CD4-positive, alpha-beta T cell treated with Interleukin-1 beta for 1 hour (primary cell): Measurements from ENCODE around the gene PDZRN3.

Experiments used
- DNase-seq, 2 donors: peaks; one replicate each; pipeline ENCODE4 v3.0.0-alpha.2; 2020 to 2022

Gene PDZRN3

DNA sequence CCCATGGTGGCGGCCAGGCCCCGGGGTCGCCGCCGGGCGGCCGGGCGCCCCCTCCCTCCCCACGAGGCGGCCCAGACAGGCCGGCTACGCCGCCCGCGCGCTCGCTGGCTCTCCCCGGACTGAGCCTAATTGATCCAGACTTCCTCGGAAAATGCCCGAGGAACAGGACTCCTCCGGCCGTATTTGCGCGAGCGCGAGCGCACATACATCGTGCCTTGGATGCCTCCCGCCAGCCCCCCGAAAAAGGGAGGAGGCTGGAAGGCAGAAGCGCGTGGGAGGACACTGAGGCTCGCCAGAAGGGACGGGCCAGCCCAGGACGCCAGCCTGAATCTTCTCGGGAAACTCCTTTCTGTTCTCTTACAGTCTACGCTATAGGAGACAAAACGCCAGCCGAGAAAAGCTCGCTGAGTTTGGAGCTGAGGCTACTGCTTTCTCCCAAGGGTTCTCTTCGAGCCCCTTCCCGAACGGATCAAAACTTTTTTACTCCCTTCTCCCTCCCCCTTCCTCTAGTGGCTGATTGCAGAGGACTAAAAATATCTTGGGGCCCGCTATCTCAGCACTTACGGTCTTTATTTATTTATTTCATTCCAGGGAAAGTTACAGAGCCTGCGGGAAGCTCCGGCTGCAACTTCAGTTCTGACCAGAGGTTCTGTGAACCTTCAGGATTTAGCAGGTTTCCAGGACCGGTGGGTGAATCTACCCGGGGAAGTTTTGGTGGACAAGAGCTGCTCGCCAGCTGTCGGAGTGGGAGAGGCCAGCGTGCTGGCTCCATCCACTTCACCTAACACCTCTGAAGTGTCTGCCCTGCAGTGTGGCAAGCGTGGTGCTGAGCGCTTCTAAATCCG is at the start of gene PDZRN3:
PDZRN3 (minus strand) TSS at position 121 of the 845 bp plus-strand sequence.
- DNase-seq, result no peak

DNA sequence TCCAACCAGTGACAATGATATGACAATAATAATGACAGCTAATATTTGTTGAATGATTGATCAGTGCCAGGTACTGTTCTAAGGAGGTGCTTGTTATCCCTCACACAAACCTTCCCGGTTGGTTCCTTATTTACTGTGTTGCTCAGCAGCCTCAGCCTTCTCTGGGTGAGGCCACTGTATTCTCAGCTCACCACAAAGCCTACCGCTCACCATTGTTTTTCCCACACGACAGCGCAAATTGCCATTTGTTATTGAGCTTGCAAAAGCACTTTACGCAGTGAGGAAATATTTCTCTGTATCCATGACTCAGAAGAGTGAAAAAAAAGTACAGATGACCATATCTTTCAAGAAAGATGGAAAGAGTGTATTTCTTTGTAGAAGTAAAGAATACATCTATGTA is 49.5 kb upstream of the PDZRN3 start:
- DNase-seq, result no peak

DNA sequence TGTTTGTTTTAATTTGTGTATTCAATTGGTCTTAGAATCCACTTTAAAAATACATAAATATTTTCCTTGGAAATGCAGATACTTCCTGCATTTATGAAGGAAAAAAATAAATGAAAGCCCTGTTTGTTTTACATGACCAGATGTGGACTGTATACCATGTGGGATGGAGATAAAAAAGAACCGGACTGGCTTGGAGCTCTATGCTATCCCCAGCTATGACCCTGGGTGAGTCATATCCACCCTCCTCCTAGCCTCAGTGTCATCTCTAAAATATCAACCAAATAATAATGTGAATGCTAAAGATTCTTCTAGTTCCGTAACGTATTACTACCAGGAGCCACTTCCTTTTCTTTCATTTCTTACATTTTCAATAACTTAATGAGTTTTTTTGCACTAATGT is 44.5 kb upstream of the PDZRN3 start:
- DNase-seq, result no peak

DNA sequence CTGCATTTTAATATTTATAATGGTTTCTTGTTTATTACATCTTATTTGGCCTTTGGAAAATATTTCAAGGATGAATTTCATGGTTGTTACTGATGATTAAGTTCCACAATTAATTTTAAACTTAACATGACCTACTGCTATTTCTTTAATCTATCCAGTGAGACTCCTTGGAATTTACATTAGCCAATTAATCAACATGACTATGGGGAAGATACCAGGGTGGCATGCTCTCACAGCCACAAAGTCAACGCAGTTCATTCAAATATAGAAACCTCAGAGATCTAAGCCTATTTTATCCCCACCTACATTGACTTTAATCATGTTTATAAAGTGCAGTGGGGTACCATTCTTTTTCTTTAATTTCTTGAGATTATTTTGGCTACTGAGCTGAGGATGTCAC is 43.6 kb upstream of the PDZRN3 start:
- DNase-seq, result no peak

DNA sequence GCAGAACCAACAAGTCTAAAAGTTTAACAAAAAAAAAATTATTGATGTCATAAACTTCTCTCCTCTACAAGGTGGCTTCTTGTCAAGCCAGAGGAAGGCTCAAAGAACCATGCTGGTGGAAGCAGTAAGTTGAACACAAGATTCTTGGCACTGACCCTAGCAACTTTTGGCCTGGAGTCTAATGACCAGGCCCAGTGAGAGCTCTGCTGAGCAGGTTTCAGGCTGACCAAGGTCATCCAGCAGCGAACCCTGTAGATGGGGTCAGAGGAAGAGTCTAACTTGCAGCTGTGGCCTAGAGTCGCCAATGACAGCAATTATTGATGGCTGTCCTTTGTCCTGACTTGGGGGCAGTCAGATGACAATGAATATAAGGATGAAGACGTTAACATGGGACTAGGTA is 43.1 kb upstream of the PDZRN3 start:
- no peak for DNase-seq

DNA sequence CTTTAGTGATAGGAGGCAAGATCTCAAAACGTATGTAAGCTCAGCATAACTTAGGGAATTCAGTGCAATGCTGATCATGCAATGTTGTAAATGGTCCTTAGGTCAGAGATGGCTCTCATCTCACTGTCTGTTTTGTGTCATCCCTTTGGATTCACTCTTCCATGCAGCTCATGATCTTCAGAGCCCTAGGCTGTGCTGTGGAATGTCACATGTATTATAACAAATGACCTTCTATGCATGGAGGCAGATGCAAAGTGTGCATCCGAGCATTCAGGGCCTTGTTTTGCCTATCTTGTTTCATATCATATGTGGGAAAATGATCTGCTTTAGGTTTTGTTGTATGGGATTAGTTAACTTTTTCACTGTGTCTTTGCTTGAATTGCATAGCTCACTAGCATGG is 40.5 kb upstream of the PDZRN3 start:
- no peak for DNase-seq

DNA sequence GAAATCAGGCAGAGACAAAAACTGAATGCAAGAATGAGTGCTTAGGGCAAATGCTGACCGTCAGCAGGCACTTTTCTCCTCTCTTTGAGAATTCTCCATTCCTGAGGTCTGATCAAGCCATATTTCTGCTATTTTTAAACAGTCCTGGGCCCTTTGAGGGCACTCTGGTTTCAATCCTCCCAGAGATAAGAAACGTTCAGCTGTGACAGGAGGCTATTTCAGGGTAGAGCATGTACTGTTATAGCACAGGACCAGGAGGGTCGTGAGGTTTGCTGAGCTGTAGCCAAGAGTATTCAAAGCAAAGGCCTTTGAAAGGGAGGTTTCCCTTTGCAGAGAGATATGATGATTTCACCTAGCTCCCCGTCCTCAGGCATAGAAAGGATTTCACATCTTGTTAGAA is 39.6 kb upstream of the PDZRN3 start:
- no peak for DNase-seq

DNA sequence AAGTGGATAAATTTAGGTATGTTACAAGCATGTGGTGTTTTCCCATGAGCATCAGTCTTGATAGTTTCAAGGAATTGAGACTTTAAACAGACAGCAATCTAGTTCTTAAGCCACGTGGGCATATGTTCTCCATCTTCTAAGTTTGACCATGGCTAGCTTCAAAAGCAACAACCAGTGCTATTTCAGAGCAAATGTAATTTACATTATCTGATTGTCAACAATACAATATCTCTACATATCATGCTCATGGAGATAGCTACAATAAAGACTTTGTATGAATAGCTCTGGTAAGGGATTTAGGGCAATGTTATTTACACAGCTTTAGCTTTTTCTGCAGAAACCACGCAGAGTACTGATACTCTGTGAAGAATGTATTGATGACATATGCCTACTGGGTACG is 38.8 kb upstream of the PDZRN3 start:
- no peak for DNase-seq

DNA sequence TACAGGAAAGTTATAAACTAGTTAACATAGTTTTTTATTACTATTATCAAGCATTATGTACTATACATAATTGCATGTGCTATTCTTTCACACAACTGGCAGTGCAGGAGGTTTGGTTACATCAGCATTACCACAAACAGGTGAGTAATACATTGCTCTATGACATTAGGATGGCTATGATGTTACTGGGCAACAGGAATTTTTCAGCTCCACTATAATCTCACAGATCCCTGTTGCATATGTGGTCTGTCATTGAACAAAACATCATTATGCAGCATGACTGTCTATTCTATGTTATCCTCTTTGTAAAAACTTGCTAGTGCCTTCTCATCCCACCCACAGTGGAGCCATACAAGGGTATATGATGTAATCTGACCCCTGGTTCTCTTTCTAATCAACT is 36.5 kb upstream of the PDZRN3 start:
- no peak for DNase-seq

DNA sequence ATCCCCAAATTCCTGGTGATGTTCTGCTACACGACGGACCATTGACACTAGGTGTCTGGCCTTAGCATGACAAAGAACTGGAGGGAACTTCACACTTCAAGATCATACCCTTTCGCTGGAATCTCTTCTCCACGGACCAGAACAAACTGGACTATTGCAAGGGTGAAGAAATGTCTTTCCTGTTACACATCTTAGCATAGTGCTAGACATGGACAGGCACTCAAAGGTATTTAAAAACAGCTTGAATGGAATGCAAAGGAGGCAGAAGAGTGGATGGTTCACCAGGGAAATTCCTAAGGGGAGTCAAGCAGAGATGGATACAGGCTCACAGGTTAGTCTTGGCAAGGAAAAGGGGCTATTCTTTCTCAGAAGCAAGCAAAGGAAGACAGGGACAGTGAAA is 33.5 kb upstream of the PDZRN3 start:
- no peak for DNase-seq

DNA sequence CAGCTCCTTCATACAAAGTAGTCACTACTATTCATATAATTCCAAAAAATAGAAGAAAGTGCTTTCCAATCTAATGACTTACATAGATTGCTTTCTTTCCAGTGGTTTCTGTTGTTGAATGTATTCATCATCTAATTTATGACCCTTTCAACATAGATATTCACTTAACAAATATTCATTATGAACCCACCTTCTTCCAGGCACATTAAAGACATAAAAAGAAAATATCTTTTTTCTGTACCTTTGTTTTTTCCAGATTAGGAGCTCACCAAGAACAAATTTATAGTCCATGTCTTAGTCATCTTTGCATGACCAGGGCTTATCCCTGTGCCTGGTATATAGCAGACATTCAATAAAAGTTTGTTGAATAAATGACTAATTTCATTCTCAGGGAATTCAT is 32.4 kb upstream of the PDZRN3 start:
- DNase-seq, result no peak

DNA sequence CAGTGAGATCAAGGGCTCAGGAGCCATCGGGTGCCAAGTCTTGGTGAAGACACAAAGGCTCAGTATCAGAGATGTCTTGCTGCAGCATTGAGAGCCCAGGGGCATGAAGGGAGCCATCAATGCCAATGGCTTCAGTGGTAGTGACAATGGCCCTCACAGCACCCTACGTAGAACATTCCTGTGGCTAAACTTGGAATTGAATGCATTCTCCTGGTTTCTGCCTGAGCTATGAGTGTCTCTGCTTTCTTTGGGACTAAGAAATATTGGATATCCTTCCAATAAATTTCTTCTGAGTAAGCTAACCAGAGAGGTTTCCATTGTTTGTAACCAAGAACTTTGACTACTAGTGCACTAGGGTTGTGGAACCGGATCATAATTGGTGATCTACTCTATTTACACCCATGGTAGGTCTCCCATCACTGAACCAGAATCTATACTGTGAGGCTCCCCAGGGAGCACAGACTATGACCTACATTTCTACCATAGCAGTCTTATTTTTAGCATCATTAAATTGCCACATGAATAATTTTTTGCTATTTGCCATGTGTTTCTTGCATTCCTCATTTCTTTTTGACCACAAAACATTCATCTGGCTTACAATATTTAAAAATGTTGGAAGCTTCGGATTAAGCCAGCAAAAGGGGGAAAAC is 31.6 kb upstream of the PDZRN3 start:
- no peak for DNase-seq

DNA sequence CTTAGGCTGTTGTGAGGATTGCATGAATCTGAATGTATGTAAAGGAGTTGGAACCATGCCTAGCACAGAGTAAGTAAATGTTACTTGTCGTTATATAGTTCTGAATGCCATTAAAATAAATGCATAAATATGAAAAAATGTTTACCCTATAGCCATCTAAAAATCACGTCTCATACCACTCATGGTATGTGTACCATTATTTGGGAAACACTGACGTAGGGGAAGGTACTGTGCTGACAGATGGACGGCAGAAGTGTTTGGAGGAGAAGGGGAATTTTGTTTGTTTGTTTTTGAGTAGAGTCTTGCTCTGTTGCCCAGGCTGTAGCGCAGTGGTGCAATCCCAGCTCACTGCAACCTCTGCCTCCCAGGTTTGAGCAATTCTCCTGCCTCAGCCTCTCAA is 30.5 kb upstream of the PDZRN3 start:
- no peak for DNase-seq

DNA sequence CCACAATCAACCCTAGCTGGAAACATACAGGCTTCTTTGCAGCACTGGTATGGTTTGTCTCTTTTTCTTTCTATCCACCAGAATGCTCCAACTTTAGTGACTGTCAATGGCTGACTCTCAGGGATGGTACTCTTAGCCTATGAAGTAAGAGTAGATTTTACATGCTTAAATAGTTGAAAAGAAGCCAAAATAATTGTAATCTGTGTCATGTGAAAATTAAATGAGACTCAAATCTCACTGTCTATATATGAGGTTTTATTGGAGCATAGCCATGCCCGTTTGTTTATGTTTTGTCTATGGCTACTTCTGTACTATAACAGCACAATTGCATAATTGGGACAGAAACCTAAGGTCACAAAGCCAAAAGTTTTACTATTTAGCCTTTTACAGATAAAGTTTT is 29.1 kb upstream of the PDZRN3 start:
- DNase-seq, result no peak

DNA sequence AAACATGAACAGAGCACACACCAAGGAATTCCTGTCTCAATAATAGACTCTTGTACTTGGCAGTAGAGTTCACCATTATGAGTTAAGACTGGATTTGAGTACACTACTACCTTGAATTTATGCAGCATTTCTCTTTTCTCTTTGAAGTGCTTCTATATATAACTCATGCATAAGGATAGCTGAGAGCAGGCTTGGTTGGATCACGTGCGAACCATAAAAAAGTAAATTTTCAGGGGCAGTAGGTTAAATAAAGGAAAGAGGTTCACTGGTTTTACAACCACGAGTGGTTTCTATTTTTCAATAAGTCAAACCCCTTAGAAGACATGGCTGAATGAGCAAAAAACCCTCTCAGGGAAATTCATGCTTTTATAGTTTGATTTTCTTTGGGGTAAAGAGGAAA is 28.6 kb upstream of the PDZRN3 start:
- DNase-seq, result no peak

DNA sequence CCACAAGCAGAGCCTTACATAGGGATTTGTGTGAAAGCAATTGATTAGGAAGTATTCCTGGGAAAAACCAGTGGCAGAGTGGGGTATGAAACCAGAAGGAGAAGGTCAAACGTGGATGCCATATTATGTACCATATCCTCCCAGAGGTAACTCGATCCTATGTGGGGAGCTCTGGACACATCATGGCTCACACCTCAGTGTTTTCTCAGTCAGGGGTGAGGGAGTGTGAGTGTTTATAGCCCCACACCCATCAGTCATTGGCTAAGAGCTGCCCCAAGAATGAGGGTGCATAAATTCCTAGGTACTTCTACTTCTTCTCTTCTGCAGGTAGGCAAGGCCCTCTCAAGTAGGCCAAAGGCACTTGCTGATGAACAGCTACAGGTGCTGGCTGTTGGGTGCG is 28.2 kb upstream of the PDZRN3 start:
- DNase-seq, result no peak

DNA sequence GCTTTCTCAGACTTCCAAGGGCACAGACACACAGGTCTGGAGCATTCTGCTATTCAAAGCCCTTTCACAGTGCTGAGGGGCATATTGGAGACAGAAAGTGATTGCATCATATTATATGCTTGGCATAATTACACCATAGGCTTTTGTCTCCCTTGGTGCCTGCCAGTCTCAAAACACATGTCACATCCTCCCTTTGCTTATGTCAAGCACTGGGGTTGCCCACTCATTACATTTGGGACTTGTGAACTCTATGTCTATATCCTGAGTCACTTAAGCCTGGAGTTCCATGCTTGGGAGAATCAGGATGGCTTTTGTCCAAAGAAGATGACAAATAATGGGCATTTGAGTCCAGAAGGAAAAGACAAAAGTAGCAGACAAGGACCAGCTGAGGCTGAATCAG is 12.3 kb upstream of the PDZRN3 start:
- DNase-seq, result no peak

DNA sequence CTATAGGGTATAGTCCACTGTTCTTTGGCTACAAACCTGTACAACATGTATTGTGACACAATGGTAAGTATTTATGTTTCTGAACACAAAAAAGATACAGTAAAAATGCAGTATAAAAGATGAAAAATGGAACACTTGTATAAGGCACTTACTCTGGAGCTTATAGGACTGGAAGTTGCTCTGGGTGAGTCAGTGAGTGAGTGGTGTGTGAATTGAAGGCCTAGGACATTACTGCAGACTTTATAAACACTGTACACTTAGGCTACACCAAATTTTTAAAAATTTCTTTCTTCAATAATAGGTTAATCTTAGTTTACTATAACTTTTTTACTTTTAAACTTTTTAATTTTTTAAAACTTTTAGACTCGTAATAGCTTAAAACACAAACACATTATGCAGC is 10.5 kb upstream of the PDZRN3 start:
- no peak for DNase-seq

DNA sequence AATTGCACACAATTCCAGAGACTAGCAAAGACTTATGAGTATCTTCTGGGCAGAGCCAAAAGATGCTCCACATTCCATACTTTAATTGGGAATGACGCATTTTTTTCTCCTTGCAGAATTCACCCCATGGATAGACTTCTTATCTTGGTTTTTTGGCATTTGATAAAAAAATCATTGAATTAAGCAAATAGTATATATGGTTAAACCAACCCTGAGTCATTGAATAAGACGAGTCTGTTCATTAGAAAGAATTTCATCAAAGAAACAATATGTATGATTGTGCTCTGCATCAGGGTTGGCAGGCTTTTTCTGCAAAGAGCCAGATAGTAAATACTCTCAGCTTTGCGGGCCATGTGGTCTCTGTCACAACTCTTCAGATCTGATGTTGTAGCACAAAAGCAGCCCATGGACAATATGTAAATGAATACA is 9.2 kb upstream of the PDZRN3 start:
- DNase-seq, result no peak

DNA sequence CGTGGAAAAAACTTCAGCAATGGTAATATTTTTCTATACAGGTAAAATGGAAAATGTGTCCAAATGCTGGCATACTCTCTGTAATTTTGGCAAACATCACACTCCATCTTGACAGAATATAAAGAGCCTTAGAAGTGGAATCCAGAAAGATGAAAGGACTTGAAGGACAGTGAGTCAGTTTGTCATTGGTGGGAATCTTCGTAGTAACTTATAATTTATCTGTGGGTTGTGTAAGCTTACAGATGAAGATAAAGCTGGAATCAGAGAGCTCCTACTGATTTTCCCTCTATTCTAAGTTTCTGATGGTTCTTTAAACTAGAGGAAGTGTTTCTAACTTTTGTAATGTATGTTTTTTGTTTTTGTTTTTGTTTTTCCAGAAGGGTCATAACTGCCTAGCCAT is 8.7 kb upstream of the PDZRN3 start:
- DNase-seq, result no peak

DNA sequence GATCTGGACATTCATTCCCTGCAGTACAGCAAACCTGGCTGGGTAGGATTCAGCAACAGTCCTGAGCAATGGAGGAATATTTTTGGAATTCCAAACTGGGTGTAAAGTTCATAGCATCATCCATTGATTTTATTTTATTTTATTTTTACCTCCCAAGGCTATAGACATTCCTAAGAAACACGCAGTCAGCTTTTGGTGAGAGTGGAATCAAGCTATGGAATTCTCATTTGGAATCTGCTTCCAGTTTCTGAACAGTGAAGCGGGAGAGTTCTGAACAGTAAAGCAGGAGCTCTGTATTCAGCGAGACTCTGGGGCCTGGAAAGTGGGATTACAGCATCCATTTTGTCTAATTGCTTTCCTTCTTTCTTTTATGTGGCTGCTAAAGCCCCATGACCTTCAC is 1.4 kb upstream of the PDZRN3 start:
- no peak for DNase-seq

DNA sequence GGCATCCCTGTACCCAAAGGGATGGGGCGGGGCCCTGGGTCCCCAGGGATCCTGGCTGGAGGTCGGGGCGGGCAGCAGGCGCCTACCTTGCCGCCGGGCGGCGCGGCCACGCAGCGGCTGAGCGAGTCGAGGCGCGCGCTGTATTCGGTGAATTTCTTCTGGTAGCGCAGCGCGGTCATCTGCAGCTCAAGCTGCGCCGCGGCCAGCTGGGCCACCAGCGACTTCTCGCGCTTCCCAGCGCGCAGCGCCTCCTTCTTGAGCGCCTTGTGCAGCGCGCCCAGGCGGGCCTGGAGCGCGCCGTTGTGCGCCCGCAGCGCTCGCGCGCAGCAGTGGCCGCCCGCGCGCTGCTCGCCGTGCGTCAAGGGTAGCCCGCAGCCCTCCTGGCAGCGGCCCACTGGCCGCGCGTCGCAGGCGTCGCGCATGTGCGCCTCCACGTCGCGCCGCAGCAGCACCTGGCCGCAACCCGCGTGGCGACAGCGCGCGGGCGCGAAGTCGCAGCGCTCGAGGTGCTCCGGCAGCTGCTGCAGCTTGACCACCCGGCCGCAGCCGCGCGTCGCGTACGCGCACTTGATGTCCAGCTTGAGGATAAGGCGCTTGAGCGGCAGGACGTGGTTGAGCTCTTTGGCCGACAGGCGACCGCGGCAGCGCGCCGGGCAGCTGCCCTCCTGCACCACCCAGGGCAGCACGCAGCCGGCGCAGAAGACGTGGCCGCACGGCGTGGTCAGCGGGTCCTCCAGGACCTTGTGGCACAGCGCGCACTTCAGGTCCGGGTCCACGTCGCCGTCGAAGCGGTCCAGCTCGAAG is 522 bp downstream of the PDZRN3 start:
- no peak for DNase-seq

DNA sequence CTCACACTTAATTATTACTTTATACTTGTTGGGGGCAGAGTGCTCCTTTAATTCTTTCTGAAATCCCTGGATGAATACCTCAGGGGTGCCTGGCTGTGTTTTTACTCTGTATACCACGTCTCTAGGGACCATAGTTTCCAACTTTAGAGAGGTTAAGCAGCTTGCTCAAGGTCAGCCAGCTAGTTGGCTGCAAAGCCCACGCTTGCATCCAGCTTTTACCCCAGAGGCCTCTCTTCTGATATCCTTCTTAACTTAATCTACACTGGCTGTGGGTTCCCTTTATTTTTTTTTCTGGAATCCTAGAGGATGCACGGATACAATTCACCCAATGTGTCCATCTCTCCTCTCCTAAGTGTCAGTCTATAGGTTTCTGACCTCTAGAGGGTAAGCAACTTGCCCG is 1.4 kb downstream of the PDZRN3 start:
- DNase-seq, result no peak
